CD14-positive monocyte (primary cell): ENCODE measurements around the gene WFS1. TPM values are rescaled to one million over a fixed set of nuclear protein-coding genes. Genes with fewer than 3 reads are reported as not detected.

Experiments
- DNase-seq, 3 donors: peaks; one replicate each; pipeline ENCODE4 v3.0.0-alpha.2; 2011 to 2022
- H2AFZ ChIP-seq: 2 replicates; pipeline ENCODE4 v1.6.0; 2012; ENCODE audit warnings: mild to moderate bottlenecking, low read depth, low read length, inconsistent platforms; ENCODE audit not compliant: insufficient read depth, poor library complexity, severe bottlenecking
- H3K27ac ChIP-seq, 2 donors: 1 replicate in 1 of 2; 2 replicates in 1 of 2; pipeline ENCODE4 v1.5.1; 2012 to 2013; ENCODE audit warnings: low read length in 2 of 2, control low read depth in 1 of 2, inconsistent platforms in 1 of 2, low read depth in 1 of 2, mild to moderate bottlenecking in 1 of 2
- H3K27me3 ChIP-seq, 2 donors: one replicate each; pipeline versions ENCODE4 v1.6.0 to v1.6.1; 2011 to 2013; ENCODE audit warnings: low read length in 2 of 2; ENCODE audit not compliant: control insufficient read depth in 2 of 2, insufficient read depth in 2 of 2
- H3K36me3 ChIP-seq, 2 donors: replicated peaks in 1 of 2; 1 replicate in 1 of 2; 2 replicates in 1 of 2; pipeline versions ENCODE4 v1.5.1 to v1.6.1; 2012 to 2013; ENCODE audit warnings: low read length in 2 of 2, control low read depth in 1 of 2, inconsistent platforms in 1 of 2, mild to moderate bottlenecking in 1 of 2; ENCODE audit not compliant: insufficient read depth in 2 of 2, control insufficient read depth in 1 of 2
- H3K4me1 ChIP-seq, 2 donors: 1 replicate in 1 of 2; 2 replicates in 1 of 2; pipeline versions ENCODE4 v1.5.1 to v1.6.1; 2012 to 2013; ENCODE audit warnings: low read length in 2 of 2, control low read depth in 1 of 2, inconsistent platforms in 1 of 2, mild to moderate bottlenecking in 1 of 2, moderate library complexity in 1 of 2; ENCODE audit not compliant: insufficient read depth in 2 of 2, control insufficient read depth in 1 of 2
- H3K4me2 ChIP-seq: replicated peaks from 2 replicates; pipeline ENCODE3; 2012; ENCODE audit warnings: low read length, moderate library complexity, mild to moderate bottlenecking; ENCODE audit not compliant: poor library complexity, severe bottlenecking; ENCODE audit errors: extremely low read depth
- H3K4me3 ChIP-seq, 3 experiments: fragments of 200-600 bp in 1 of 3; sonication (generic) in 1 of 3; replicated peaks in 1 of 3; 1 replicate in 2 of 3; 2 replicates in 1 of 3; pipeline ENCODE4 v1.5.1; 2011 to 2013; ENCODE audit warnings: low read length in 3 of 3, mild to moderate bottlenecking in 3 of 3, control low read depth in 2 of 3, low read depth in 2 of 3, inconsistent platforms in 1 of 3, moderate library complexity in 1 of 3
- H3K79me2 ChIP-seq: 2 replicates; pipeline ENCODE4 v1.6.0; 2012; ENCODE audit warnings: mild to moderate bottlenecking, control low read depth, inconsistent platforms, low read length, moderate library complexity; ENCODE audit not compliant: insufficient read depth
- H3K9ac ChIP-seq: 2 replicates; pipeline ENCODE4 v1.6.0; 2017; ENCODE audit warnings: low read length, mild to moderate bottlenecking; ENCODE audit not compliant: insufficient read depth, poor library complexity, severe bottlenecking
- H3K9me3 ChIP-seq, 2 donors: replicated peaks in 1 of 2; 1 replicate in 1 of 2; 2 replicates in 1 of 2; pipeline versions ENCODE4 v1.5.1 to v1.6.1; 2012 to 2013; ENCODE audit warnings: low read length in 2 of 2, control low read depth in 1 of 2; ENCODE audit not compliant: control insufficient read depth in 1 of 2, insufficient read depth in 1 of 2
- H4K20me1 ChIP-seq: 2 replicates; pipeline ENCODE4 v1.6.0; 2012; ENCODE audit warnings: mild to moderate bottlenecking, low read length, control low read depth, moderate library complexity; ENCODE audit not compliant: insufficient read depth
- H3K27ac Mint-ChIP-seq, 7 donors: one replicate each; pipeline ENCODE4 v1.8.0; 2020; ENCODE audit warnings: mild to moderate bottlenecking in 7 of 7, mixed read lengths in 7 of 7, moderate library complexity in 6 of 7, inconsistent platforms in 2 of 7
- H3K27me3 Mint-ChIP-seq, 3 donors: one replicate each; pipeline ENCODE4 v1.8.0; 2021 to 2022; ENCODE audit warnings: low read depth in 3 of 3, mild to moderate bottlenecking in 3 of 3, mixed read lengths in 3 of 3, moderate library complexity in 3 of 3, inconsistent platforms in 1 of 3
- H3K36me3 Mint-ChIP-seq, 2 donors: one replicate each; pipeline ENCODE4 v1.8.0; 2020; ENCODE audit warnings: mixed read lengths in 2 of 2, inconsistent platforms in 1 of 2, mild to moderate bottlenecking in 1 of 2
- H3K4me1 Mint-ChIP-seq: one replicate; pipeline ENCODE4 v1.8.0; 2020; ENCODE audit warnings: mild to moderate bottlenecking, mixed read lengths
- H3K4me3 Mint-ChIP-seq, 2 donors: one replicate each; pipeline ENCODE4 v1.8.0; 2020; ENCODE audit warnings: mild to moderate bottlenecking in 2 of 2, mixed read lengths in 2 of 2, moderate library complexity in 1 of 2
- H3K9me3 Mint-ChIP-seq, 7 donors: one replicate each; pipeline ENCODE4 v1.8.0; 2020 to 2022; ENCODE audit warnings: mixed read lengths in 7 of 7, mild to moderate bottlenecking in 6 of 7, moderate library complexity in 6 of 7, inconsistent platforms in 2 of 7
- WGBS: methylation state at CpG from one replicate; pipeline ENCODE4 v1.1.5; 2013; ENCODE audit warnings: missing lambda C conversion rate; ENCODE audit not compliant: insufficient coverage; 5-methylcytosine and 5-hydroxymethylcytosine counted together
- intact Hi-C, 2 donors: fragments of 100-400 bp; cut with micrococcal nuclease; formaldehyde crosslinking; loops; one replicate each; pipeline versions ENCODE4 v1.15.0 to v1.15.1; 2023
- polyA plus RNA-seq, 3 donors: library from polyadenylated mRNA; depleted of rRNA in 1 of 3; unstranded in 2 of 3; stranded (reverse) in 1 of 3; fragments of 300-500 nt in 2 of 3; fragments of >200 nt in 1 of 3; fragmentation: Illumina TruSeq in 2 of 3; gene quantifications; 1 replicate in 2 of 3; 2 replicates in 1 of 3; pipeline ENCODE4 v1.2.3, GENCODE V29; 2012 to 2021
- TF ChIP-seq, protein P1 (sequence below): fragments of 200-600 bp; IDR thresholded peaks from one replicate; pipeline ENCODE4 v1.8.0; 2022; ENCODE audit warnings: antibody characterized with exemption, mild to moderate bottlenecking

The WFS1 gene
- polyA plus RNA-seq, 3 donors, result 0.39 to 1.8 (median 0.93) TPM

DNA sequence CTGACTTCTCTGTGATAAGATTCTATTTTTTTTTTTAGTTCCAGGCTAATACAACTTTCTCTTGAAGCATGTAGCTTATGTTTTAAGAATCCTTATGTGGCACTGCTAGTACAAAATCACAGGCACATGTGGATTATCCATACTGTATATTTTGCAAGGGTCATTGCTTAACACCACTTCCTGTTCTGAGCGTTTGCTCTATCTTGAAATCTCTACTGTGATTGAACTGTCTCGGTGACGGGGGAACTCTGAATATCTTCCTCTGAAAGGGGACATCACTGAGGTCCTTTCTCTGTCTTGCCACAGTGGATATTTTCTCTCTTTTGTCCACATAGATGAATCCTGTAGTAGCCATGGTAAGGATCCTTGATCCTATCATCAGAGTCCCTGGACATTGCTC, 2.1 kb upstream of the WFS1 start:
- Mint-ChIP-seq H3K9me3 (peaks cover 0 to 22% (median 7%) of the 10 kb centered on the region in 7 donors), H3K36me3 (peaks cover 0 to 2% of the 10 kb centered on the region in 2 donors), H3K4me3 (peak overlapping the region in 1 of 2 donors; percentile 51), H3K27me3 (peaks cover 39 to 57% (median 47%) of the 10 kb centered on the region in 3 donors), H3K4me1 (peaks cover 27% of the 10 kb centered on the region), H3K27ac (peak overlapping the region in 3 of 7 donors; percentile 55 to 85 (median 83))
- WGBS, result 0% methylated on average over 3 of the region's 3 CpGs
- peak; percentile 47 to 60 (median 55) for DNase-seq
- intact Hi-C loops, result no loop called here
- H3K27ac ChIP-seq, result no peak overlapping the region
- no peak overlapping the region for H2AFZ ChIP-seq
- H3K9ac ChIP-seq, result no peak overlapping the region
- peaks cover 8 to 34% of the 10 kb centered on the region in 2 donors for H3K27me3 ChIP-seq
- TF ChIP-seq, protein P1, sequence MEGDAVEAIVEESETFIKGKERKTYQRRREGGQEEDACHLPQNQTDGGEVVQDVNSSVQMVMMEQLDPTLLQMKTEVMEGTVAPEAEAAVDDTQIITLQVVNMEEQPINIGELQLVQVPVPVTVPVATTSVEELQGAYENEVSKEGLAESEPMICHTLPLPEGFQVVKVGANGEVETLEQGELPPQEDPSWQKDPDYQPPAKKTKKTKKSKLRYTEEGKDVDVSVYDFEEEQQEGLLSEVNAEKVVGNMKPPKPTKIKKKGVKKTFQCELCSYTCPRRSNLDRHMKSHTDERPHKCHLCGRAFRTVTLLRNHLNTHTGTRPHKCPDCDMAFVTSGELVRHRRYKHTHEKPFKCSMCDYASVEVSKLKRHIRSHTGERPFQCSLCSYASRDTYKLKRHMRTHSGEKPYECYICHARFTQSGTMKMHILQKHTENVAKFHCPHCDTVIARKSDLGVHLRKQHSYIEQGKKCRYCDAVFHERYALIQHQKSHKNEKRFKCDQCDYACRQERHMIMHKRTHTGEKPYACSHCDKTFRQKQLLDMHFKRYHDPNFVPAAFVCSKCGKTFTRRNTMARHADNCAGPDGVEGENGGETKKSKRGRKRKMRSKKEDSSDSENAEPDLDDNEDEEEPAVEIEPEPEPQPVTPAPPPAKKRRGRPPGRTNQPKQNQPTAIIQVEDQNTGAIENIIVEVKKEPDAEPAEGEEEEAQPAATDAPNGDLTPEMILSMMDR, result no peak
- no peaks in the 10 kb centered on the region for H4K20me1 ChIP-seq
- peak overlapping the region in 1 of 3 experiments; percentile 18 for H3K4me3 ChIP-seq
- no peaks in the 10 kb centered on the region for H3K79me2 ChIP-seq
- H3K9me3 ChIP-seq, result peaks cover 0 to 9% of the 10 kb centered on the region in 2 donors
- peak overlapping the region; percentile 32 for H3K4me2 ChIP-seq
- peaks cover 28 to 39% of the 10 kb centered on the region in 2 donors for H3K4me1 ChIP-seq
- no peaks in the 10 kb centered on the region for H3K36me3 ChIP-seq

DNA sequence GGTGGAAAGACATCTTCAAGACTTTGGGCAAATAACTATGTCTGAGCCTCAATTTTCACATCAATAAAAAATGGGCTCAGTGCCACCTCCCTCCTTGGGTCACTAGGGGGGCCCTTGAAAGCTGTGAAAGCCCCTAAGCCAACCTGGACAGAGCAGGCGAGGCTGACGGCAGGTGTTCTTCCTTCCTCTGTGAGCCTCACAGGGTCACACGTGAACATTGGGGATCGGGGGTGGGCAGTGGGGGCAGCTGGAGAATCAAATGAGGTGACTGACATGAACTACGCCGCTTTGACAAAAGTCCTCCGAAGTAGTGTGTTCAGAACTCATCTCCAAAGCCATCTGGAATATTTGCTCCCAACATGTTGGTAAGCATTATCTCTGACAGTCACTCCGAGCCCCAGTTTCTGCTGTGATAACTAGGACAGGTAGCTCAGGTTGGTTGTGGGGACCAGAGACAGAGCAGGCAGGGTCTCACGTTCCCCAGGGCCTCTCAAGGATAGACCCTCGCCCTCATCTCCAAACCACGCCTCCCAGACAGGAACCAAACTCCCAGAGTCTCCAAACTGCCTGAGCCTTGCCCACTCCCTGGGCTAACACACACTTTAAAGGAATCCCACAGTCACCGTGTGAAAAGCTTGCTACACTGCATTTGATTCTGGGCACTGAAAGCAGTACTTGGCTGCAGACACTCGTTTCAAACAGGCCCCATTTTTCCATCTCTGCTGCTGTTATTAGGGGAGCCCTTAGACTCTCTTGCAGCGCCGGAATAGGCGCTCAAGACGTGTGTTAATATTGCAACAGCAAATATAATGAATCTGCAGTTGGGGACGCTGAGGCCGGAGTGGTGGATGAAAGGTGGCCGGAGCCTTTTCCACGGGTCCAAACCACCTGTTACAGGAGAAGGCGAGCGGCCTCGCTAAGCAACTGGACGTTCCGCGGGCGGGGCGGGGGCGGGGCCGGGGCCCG, 717 bp upstream of the WFS1 start:
- intact Hi-C loops, result no loop called here
- H3K79me2 ChIP-seq, result no peaks in the 10 kb centered on the region
- Mint-ChIP-seq H3K27ac (peak overlapping the region in 2 of 7 donors; percentile 28 to 43), H3K4me3 (peak overlapping the region; percentile 61 to 83), H3K4me1 (peaks cover 27% of the 10 kb centered on the region), H3K27me3 (peaks cover 39 to 61% (median 49%) of the 10 kb centered on the region in 3 donors), H3K9me3 (peaks cover 0 to 22% (median 7%) of the 10 kb centered on the region in 7 donors), H3K36me3 (peaks cover 0 to 2% of the 10 kb centered on the region in 2 donors)
- peak overlapping the region; percentile 81 for H2AFZ ChIP-seq
- WGBS, result 20% methylated on average over 27 of the region's 32 CpGs
- H3K9ac ChIP-seq, result peak overlapping the region; percentile 60
- peaks cover 8 to 34% of the 10 kb centered on the region in 2 donors for H3K27me3 ChIP-seq
- no peak for DNase-seq
- TF ChIP-seq, protein P1, result no peak
- H3K27ac ChIP-seq, result no peak overlapping the region
- H3K9me3 ChIP-seq, result peaks cover 0 to 9% of the 10 kb centered on the region in 2 donors
- peak overlapping the region in 2 of 3 experiments; percentile 17 to 74 for H3K4me3 ChIP-seq
- H3K36me3 ChIP-seq, result no peaks in the 10 kb centered on the region
- peak overlapping the region; percentile 80 for H3K4me2 ChIP-seq
- H4K20me1 ChIP-seq, result no peaks in the 10 kb centered on the region
- H3K4me1 ChIP-seq, result peaks cover 28 to 39% of the 10 kb centered on the region in 2 donors
